Measurements from ENCODE around the gene ATAD3C.
"Not testable (repeated sequence)": the region's sequence is repeated elsewhere in the genome, so short reads cannot be mapped to it uniquely, and the experiment has no call there.

Gene ATAD3C

DNA sequence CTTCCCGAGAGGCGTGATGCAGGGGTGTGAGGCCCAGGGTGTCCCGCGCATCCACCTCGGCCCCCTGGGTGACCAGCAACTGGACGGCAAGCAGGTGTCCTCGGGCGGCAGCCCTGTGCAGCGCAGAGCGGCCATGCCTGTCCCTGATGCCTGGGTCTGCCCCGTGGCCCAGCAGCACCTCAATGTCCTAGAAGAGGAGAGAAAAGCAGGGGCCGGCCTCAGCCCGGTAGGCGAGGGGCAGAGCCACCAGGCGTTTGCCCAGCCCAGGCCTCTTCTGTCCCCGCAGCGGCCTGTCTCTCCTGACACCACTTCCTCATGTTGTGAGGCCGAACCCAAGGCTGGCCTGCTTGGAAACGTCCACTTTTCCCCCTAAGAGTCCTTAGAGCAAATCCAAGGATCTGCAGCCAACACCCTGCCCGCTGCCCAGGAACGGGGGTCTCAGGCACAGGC lies 30.1 kb upstream of the ATAD3C start:
- no peak for DNase-seq (ENCODE audit: low read depth, low spot score)

DNA sequence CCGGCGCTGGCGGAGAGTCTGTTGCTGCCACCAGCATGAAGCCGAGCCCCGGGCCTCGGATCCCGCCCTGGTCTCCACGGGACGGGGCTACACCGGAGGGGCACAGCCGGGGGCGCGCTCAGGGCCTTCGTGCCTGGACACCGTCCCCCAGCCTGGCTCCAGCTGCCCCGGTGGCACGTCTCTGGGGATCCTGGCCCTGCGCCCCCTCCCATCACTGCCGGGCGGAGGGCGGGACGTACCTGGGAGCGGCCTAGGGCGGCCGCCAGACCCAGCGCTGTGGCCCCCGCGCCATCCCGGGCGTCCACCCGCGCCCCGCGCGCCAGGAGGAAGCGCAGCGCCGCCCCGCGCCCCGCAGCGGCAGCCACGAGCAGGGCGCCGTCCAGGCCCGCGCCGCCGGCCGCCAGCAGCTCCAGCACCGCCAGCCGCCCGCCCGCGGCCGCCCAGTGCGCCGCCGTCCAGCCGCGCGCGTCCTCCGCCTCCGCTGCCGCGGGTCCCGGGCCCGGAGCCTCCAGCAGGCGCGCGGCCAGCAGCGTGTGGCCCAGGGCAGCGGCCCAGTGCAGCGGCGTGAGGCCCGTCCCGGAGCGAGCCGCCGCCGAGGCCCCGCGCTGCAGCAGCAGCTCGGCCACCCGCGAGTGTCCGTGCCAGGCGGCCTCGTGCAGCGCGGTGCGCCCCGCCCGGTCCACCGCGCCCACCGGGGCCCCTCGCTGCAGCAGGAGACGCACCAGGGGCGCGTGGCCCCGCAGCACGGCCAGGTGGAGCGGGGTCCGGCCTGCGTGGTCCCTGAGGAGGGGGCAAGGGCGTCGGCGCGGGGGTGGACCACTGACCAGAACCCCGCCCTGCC lies 29.5 kb upstream of the ATAD3C start:
- no peak for DNase-seq (ENCODE audit: low read depth, low spot score)

DNA sequence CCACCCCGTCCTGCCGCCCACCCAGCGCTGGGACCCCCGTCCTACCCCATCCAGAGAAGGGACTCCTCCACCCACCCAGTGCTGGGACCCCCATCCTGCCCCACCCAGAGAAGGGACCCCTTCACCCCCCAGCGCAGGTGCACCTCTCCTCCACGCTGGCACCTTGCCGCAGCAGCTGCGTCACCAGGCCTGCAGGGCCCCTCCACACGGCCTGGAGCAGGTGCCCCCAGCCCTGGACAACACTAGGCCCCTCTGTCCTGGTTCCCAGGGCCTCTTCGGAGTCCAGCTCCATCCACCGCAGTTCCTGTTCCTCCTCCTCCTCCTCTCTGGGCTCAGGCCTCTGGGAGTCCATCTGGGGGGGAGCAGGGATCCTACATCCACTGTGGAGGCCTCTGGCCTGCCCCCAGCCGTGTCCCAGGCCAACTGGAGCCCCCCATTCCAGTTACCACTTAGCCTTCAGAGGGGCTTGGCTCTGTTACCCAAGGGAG lies 28.8 kb upstream of the ATAD3C start:
- DNase-seq (ENCODE audit: low read depth, low spot score): no peak

DNA sequence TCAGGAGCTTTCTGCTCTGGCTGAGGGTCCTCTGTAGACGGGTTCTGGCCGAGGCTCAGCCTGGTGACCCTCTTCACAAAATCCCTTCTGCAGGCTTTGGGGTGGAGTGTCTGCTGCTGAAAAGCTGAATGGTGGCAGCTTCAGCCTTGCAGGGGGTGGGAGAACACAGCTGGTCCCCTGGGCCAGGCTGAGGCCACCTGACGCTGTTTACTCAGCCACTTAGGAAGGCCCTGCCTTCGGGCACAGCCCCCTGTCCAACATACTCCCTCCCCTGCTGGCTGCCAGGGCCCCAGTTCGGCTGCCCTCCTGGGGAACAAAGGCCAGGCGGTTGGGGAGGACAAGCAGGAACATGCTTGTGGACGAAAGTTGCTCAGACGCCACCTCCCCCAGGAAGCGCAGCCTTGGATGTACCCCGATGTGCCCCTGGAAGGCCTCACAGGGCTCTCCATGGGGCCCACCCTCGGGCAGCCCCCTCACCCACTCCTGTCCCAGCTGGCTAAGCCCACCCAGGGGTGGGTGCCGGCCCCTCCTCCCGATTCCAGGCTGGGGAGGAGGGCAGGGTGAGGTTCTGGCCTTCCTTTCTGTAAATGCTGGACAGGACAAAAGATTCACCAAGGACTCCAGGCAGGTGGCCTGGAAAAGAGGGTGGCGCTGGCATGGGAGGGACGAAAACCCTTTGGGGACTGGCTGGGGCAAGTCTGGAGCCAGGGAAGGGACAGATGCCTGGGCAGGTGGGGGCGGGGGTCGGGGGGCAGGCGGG lies 28.2 kb upstream of the ATAD3C start, which contains the start of gene ANKRD65:
Gene ANKRD65, minus strand, starts transcription at position 130 of the 760 bp plus-strand sequence. CDS start 271 bp downstream, outside the sequence.
- DNase-seq (ENCODE audit: low read depth, low spot score): no peak

DNA sequence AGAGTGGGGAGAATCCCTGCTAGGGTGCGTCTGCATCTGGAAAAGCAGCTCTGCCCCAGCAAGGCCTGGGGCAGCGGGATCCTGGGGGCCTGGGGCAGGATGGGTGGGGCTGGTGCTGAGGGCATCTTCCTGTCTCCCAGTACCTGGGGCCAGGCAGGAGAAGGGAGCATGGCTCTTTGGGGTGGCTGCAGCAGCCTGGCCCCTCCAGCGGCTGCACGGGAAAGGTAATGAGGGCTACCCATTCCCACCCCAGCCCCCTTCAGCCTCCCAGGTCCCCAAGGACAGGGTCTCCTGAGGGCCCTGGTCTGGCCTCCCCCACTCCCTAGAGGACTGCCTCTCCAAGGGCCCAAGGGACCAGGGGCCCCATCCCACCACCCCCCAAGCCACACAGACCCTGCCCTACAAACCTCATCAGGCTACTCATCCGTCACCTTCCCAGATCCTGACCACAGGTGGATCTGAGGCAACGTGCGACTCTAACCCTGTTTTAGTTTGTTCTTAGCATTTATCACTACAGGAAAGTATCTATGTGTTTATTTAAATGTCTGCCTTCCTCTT lies 27.5 kb upstream of the ATAD3C start:
- DNase-seq (ENCODE audit: low read depth, low spot score): no peak

DNA sequence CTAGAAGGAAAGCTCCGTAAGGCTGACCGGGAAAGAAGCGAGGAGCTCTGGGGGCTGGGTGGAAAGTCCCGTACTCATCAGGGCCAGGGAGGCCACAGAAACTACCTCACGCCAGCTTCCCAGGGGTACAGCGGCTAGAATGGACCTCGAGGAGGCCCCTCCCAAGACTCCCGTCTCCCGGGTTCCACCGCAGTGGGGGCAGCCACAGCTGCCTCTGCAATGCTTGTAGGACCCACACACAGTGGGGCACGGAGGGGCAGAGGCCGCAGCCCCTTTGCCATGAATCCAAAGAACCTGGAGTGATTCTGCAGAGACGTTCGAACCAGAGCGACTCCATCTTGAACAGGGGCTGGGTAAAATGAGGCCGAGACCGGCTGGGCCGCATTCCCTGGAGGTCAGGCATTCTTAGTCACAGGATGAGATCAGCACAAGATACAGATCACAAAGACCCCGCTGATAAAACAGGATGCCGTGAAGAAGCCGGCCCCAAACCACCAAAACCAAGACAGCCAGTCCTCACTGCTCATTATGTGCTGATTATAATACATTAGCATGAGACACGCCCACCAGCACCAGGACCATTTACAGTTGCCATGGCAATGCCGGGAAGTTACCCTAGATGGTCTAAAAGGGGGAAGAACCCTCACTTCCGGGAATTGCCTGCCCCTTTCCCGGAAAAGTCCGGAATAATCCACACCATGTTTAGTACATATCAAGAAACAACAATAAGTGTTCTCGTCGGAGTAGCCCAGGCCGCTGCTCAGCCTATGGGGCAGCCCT lies 26.8 kb upstream of the ATAD3C start:
- DNase-seq (ENCODE audit: low read depth, low spot score): no peak

DNA sequence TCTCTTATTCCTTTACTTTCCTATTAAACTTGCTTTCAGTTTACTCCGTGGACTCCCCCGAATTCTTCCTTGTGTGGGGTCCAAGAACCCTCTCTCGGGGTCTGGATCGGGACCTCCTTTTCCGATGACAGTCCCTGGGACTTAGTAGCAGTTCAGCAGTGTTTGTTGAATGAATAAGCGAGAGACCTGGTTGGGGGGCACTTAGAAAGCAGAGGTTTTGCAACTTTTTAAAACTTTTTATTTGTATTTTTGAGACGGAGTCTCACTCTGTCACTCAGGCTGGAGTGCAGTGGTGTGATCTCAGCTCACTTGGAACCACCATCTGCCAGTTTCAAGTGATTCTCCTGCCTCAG lies 26.3 kb upstream of the ATAD3C start:
- no peak for DNase-seq (ENCODE audit: low read depth, low spot score)

DNA sequence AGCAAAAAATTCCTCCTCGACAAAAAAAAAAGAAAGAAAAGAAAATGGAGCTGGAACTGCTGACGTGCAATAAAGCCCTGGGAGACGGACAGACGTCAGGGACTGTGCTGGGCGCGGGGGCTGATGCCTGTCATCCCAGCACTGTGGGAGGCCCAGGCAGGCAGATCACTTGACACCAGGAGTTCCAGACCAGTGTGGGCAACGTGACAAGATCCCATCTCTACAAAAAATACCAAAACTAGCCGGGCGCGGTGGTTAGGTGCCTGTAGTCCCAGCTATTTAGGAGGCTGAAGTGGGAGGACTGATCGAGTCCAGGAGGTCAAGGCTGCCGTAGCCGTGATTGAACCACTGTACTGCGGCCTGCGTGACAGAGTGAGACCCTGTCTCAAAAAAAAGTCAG lies 24.8 kb upstream of the ATAD3C start:
- no peak for DNase-seq (ENCODE audit: low read depth, low spot score)

DNA sequence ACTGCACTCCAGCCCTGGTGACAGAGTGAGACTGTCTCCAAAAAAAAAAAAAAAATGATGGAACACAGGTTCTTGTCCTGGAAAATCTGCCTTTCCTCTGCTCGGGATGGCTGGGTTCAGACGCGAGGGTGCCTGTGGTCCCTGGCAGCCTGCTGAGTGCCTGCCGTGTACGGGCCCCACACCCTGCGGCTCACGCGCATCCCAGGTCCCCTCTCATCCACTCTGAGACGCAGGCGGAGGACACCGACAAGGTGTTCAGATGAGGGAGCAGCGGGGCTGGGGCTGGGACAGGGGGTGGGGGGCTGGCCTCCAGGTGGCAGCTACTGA lies 24.1 kb upstream of the ATAD3C start:
- no peak for DNase-seq (ENCODE audit: low read depth, low spot score)

DNA sequence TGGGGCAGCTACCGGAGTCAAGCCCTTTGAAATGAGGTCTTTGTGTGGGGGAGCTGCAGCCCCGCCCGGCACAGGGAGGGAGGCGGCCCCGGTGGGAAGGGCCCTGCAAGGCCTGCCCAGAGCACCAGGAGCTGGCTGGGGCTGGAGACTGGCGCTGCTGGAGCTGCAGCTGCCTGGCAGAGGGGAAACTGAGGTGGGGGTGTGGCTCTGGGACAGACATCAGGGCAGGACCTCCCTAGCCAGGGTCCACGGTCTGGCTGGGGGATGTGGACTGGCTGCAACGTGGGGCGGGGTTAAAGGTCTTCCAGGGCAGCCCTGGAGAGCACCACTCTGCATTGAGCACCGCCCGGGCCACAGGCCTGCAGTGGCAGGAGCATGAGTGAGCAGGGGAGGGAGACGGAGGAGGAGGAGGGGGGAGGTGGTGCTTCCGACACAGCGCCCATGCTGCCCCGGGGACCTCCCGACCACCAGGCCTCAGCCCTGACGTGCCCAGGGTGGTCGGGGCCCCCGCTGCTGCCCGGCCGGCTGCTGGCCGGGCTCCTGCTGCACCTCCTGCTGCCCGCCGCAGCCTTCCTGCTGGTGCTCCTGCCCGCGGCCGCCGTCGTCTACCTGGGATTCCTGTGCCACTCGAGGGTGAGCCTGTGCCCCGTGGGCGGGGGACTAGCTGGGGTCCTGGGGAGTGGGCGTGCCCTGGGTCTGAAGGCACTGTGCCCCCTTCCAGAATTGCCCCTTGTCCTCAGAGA lies 23.6 kb upstream of the ATAD3C start:
- DNase-seq (ENCODE audit: low read depth, low spot score): no peak

DNA sequence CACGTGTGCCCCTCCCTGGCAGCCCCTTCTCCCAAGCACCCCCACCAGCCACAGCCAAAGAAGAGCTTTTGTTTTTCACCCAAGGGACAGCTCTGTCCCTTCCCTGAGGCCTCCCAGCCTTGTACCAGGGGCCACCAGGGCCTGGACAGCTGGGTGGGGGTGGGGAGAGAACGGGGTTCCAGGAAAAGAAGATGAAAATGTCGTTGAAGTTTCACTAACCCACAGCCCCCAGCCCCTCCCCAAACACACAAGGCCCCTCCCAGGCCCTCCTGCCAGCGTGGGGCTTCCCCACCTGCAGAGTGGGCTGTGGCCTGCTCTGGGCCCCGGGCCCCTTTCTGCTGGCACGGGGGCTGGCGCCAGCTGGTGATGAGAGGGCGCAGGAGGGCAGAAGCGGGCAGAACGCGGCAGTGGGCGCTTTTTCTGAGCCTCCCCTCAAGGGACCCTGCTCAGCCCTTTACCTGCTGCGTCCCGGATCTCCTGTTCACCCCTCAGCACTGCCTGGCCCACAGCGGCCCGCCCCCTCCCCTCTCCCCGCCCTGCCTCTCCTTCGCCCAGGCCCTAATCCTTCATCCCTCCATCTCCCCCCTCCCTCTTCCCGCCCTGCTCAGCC lies 22.9 kb upstream of the ATAD3C start:
- no peak for DNase-seq (ENCODE audit: low read depth, low spot score)

DNA sequence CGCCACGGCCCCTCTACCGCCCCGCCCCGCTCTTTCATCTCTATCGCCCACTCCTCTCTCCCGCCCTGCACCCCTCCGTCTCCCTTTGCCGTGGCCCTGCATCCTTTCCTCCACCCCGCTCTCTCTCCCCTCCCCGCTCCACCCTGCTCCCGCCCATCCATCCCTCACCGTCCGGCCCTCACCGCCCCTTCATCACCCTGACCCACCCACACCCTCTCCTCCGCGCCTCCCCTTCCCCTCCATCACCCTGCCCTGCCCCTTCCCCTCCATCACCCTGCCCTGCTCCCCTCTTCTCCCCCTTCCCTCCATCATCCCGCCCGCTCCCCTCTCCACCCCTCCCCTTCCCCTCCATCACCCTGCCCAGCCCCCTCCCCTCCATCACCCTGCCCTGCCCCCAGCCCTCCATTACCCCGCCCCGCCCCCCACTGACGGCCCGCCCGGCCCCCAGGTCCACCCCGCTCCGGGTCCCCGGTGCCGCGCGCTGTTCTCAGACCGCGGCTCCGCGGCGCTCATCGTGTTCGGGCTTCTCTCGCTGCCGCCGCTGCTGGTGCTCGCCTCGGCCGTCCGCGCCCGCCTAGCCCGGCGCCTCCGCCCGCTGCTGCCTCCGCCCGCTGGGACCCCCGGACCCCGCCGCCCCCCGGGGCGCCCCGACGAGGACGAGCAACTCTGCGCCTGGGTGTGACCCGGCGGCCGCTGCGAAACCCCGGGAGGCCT lies 22.2 kb upstream of the ATAD3C start:
- DNase-seq (ENCODE audit: low read depth, low spot score): no peak

DNA sequence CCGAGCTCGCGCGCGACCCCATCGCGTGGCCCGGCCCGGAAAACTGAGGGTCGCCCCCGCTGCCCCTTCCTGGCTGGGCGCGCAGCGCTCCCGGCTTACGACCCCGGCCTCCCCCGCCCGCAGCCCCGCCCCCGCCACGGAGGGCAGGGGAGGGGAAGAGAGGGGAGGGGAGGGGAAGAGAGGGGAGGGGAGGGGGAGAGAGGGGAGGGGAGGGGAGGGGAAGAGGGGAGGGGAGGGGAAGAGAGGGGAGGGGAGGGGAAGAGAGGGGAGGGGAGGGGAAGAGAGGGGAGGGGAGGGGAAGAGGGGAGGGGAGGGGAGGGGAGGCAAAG lies 21.7 kb upstream of the ATAD3C start:
- no peak for DNase-seq (ENCODE audit: low read depth, low spot score)

DNA sequence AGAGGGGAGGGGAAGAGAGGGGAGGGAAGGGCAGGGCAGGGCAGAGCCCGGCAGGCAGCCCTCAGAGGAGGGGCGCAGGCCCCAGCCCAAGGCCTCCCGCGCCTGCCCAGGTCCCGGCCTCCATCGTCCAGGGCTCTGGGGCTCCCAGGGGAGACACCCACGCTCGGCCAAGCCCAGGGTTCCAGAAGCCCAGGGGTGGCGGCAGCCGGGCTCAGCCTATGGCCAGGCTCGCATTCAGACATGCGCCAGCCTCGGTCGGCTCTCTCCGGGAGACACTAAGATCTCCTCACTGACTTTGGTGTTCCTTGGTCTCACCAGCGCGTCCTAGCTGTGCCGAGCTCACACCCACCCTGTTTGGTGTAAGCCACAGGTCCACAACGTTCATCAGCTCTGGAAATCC lies 21.3 kb upstream of the ATAD3C start:
- no peak for DNase-seq (ENCODE audit: low read depth, low spot score)

DNA sequence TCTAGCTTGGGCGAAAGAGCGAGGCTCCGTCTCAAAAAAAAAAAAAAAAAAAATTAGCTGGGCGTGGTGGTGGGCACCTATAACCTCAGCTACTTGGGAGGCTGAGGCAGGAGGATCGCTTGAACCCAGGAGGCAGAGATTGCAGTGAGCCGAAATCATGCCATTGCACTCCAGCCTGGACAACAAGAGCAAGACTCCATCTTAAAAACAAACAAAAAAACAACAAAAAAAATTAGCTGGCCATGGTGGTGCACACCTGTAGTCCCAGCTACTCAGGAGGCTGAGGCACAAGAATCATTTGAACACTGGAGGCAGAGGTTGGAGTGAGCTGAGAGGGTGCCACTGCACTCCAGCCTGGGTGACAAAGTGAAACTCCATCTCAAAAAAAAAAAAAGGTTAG lies 20.5 kb upstream of the ATAD3C start:
- not testable (repeated sequence) for DNase-seq (ENCODE audit: low read depth, low spot score)

DNA sequence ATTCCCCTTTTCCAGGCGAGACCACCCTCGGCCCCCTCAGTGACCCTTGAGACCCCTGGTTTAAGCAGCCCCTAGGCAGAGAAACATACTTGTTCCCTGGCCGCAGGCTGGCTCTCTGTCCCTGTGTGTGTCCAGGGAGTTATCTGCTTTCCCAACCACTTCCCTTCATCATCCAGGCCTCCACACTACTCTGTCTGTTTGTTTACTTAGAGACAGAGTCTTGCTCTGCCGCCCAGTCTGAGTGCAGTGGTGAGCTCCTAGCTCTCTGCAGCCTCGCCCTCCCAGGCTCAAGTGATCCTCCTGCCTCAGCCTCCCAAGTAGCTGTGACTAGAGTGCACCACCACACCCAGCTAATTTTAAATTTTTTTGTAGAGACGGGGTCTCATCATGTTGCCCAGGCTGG lies 19.8 kb upstream of the ATAD3C start:
- DNase-seq (ENCODE audit: low read depth, low spot score): no peak

DNA sequence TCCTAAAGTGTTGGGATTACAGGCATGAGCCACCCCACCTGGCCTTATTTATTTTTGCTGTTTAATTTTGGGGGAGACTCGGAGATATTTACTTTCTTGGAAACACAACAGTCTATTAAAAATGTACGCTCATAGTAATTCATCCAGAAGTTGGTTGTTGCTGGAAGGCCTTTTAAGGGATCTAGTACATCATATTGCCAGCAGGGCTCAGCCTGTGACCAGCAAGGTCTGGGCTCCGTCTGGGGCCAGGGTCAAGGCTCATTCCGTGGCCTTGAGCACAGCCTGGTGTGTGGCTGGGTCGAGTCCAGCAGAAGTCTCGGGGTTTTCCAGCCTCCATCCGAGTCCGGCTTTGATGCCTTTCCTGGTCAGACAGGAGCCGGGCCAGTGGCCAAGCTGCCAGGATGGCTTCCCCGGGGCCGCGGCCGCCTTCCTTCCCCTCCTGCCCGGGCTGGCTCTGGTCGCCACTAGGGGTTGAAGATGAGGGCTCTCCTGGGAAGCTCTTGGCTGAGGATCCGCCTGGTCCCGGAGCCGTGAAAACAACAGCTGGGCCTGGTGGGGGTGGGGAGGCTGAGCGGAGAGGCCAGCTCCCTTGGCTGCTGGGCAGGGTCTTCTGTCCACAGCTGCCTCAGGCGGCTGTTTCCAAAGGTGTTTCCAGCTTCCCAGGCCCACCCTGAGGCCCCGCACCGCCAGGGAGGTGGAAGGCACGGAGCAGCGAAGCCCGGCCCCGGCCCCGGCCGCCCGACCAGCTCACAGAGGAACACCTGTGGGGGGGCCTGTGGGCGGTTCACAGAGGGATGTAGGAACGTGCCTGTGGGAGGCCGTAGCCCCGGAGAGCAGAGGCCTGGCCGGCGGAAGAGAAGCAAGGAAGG lies 19.1 kb upstream of the ATAD3C start:
- peak; percentile 54 for DNase-seq (ENCODE audit: low read depth, low spot score)

DNA sequence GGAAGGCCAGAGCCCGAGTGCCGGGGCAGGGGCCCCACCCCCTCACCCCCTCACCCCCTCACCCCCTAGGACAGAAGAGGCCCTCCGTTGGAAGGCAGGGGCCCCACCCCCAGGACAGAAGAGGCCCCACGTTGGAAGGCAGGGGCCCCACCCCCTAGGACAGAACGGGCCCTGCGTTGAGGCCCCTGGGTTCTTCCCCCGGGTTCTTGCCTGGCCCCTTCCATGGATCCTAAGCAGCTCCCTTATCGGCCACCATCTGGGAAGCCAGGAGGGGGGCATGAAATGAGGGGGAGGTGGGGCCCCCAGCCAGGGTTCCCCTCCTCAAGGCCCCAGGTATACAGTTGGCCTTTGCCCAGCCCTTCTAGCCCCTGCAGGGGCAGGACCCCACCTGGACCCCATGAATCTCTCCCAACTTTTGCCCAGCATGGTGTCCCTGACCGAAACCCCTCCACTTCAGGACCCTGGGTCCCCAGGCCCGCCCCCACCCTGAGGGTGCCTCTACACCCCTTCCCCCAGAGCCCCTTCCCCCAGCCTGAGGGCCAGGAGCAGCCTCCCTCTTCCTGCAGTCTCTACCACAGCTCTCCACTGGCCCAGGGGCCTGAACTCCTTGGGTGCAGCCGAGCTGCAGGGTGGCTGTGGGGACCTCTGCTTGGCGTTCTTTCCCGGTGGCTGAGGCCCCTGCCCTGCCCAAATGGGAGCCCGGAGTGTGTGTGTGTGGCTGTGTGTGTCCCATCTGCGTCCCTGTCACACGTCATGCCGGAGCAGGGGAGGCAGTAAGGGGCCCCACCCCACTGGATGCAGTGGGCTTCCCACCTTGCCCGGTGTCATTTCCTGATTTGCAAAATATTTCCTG lies 18.3 kb upstream of the ATAD3C start:
- no peak for DNase-seq (ENCODE audit: low read depth, low spot score)

All from smooth muscle cell of the brain vasculature (primary cell).